Uterus (tissue), 2 donors: ENCODE measurements around the gene RBM47.
"Not testable (repeated sequence)": the region's sequence is repeated elsewhere in the genome, so short reads cannot be mapped to it uniquely, and the experiment has no call there.

Experiments
- CTCF ChIP-seq, 4 experiments: fragments of 200-600 bp in 2 of 4; fragments of 450-650 bp in 2 of 4; sonication (generic) in 2 of 4; IDR thresholded peaks; one replicate each; pipeline ENCODE4 v1.5.1; 2016 to 2019; ENCODE audit warnings: antibody characterized with exemption in 4 of 4, mild to moderate bottlenecking in 2 of 4, moderate library complexity in 1 of 4
- POLR2A ChIP-seq, 2 donors: fragments of 450-650 bp; IDR thresholded peaks; one replicate each; pipeline ENCODE4 v1.6.1; 2016; ENCODE audit warnings: antibody characterized with exemption in 2 of 2, mild to moderate bottlenecking in 1 of 2, moderate library complexity in 1 of 2

DNA sequence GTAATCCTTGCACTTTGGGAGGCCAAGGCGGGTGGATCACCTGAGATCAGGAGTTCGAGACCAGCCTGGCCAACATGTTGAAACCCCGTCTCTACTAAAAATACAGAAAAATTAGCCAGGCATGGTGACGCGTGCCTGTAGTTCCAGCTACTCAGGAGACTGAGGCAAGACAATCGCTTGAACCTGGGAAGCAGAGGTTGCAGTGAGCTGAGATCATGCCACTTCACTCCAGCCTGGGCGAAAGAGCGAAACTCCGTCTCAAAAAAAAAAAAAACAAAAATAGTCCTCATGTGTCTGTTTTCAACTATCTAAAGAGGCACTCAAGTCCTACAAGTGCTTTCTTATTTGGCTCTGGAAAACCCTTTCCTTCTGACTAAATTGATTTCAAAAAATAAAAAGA lies 237.4 kb downstream of the RBM47 start:
- TF ChIP-seq CTCF, POLR2A (IDR thresholded peaks at IDR 0.05): not testable (repeated sequence)
